ENCODE results near the gene ASMT.

- TF ChIP-seq EZH2 (IDR thresholded peaks at IDR 0.05; ENCODE audit: borderline replicate concordance, low read length), result no peak
- TF ChIP-seq, protein P1, sequence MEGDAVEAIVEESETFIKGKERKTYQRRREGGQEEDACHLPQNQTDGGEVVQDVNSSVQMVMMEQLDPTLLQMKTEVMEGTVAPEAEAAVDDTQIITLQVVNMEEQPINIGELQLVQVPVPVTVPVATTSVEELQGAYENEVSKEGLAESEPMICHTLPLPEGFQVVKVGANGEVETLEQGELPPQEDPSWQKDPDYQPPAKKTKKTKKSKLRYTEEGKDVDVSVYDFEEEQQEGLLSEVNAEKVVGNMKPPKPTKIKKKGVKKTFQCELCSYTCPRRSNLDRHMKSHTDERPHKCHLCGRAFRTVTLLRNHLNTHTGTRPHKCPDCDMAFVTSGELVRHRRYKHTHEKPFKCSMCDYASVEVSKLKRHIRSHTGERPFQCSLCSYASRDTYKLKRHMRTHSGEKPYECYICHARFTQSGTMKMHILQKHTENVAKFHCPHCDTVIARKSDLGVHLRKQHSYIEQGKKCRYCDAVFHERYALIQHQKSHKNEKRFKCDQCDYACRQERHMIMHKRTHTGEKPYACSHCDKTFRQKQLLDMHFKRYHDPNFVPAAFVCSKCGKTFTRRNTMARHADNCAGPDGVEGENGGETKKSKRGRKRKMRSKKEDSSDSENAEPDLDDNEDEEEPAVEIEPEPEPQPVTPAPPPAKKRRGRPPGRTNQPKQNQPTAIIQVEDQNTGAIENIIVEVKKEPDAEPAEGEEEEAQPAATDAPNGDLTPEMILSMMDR (IDR thresholded peaks at IDR 0.05; ENCODE audit: low read length), result no peak
Observed at GRCh38 chrX:1606496-1606895, 8.4 kb upstream of the ASMT start.
